Pericardium fibroblast (primary cell): ENCODE results near the gene CDC14C. TPM values are rescaled to one million over a fixed set of nuclear protein-coding genes. Genes with fewer than 3 reads are reported as not detected.

Experiments used
- total RNA-seq: library from RNA; depleted of rRNA; stranded (reverse); fragments of >200 nt; gene quantifications from 2 replicates; pipeline ENCODE4 v1.2.3, GENCODE V29; 2015

The CDC14C gene
- total RNA-seq: not detected in 2 replicates

DNA sequence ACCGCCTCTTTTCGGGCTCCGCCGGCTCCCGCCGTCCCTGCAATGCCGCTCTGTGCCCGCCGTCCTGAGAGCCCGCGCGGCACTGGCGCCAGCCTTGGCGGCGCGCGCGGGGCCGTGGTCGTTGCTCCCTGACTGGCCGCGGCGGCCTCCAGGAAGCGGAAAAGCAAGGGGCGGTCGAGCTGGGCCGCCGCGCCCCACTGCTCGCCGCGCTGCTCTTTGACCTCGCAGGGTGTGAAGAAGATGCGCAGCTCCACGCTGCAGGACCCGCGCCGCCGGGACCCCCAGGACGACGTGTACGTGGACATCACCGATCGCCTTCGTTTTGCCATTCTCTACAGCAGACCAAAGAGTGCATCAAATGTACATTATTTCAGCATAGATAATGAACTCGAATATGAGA is at the start of gene CDC14C:
Gene CDC14C, plus strand, starts transcription at position 115 of the 400 bp plus-strand sequence. Its CDS starts 126 bp downstream, at position 241.

